Posterior vena cava (tissue), 2 donors: ENCODE data around the gene NKX2-3. TPM values are rescaled to one million over a fixed set of nuclear protein-coding genes. Genes with fewer than 3 reads are reported as not detected.

ENCODE experiments used
- DNase-seq: peaks from one replicate; pipeline ENCODE4 v3.0.0-alpha.2; 2020; ENCODE audit warnings: low spot score
- intact Hi-C, 2 donors: fragments of 100-400 bp; cut with DNase I; formaldehyde crosslinking; loops; one replicate each; pipeline versions ENCODE4 v1.14.1 to v1.14.2; 2022 to 2023
- total RNA-seq, 2 donors: library from RNA; stranded (reverse); fragmentation: NEBNext Ultra II Directional; extraction: Animal tissue kit (Norgen Biotek cat#: 25700); gene quantifications; one replicate each; pipeline ENCODE4 v1.2.1, GENCODE V29; 2021
- donor health status: DM: yes; HTN: yes; CAD: no.
- donor health status: DM: yes; HTN: yes; CAD: no.

The NKX2-3 gene
- total RNA-seq, 2 donors from 2014 or later: not detected

DNA sequence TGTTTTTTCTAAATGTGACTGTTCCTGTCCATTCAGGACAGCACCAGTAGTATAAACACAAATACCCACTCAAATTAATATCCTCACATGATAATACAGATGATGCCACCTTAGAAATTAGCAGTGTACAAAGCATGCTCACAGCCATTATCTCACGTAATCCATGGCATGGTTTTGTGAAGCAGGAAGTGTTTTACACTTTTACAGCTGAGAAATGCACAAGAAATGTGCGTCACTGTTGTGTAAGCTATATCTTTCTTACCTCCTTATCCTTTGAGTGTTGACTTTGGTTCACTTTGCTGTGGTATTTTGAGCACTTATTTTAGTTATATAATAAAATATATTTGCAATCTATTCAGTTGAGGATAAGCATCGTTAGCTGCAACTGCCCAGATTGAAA is 31.6 kb downstream of the NKX2-3 start:
- intact Hi-C loops: no loop called here
- no peak for DNase-seq

DNA sequence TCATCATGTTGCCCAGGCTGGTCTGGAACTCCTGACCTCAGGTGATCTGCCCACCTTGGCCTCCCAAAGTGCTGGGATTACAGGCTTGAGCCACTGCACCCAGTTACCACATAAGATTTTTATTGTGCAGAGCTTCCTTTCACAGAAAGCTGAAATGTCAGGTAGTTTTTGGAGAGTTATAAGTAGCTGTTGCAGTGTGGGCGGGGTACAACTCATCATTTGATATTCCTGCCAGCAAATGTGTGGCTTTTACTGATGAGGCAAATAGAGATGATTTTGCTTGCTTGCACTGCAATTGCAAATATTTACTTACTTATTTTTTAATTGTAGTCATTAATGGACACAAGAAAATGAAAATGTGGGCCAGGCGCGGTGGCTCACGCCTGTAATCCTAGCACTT is 32.4 kb downstream of the NKX2-3 start:
- intact Hi-C loops: no loop called here
- DNase-seq: no peak

- intact Hi-C loops: no loop called here
- no peak for DNase-seq
Measured at GRCh38 chr10:99569253-99569939, 36.7 kb downstream of the NKX2-3 start.

GRCh38 chr10:99569961-99570360 is 37.2 kb downstream of the NKX2-3 start:
- no peak for DNase-seq
- intact Hi-C loops: no loop called here

DNA sequence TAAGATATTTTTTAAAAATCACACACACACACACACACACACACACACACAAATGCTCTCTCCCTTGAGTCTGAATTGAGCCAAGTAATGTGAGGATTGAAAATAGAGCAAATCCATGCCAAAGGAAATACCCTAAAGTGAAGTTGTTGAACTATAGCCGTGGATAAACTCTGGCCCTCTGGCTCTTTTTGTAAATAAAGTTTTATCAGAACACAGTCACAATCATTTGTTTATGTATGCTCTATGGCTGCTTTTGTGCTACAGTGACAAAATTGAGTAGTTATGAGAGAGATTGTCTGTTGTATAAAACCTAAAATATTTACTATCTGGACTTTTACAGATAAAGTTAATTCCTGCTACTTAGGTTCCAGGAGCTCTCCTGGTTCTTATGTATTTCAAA is 39.1 kb downstream of the NKX2-3 start:
- intact Hi-C loops: no loop called here

DNA sequence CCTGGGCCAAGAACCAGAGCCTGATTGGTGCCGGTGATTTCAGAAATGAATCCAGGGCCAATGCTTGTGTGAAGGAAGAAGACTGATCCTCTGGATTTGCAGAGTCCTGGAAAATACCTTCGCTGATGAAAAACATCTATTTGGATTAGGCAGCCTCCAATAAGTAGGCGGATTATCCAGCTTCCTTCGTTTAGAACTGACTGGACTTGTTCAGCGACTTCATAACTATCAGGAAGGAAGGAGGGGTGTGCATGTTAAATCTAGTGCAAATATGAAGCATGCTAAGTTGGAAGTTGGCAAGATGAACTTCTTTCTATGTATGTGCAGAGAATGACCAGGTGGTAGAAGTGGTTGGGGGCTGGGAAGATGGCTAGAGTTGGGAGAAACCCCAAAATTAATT is 41.0 kb downstream of the NKX2-3 start:
- no peak for DNase-seq
- intact Hi-C loops: no loop called here

More for the DNA sequence above, 39.1 kb downstream of the NKX2-3 start:
- no peak for DNase-seq

GRCh38 chr10:99579971-99580370 is 47.2 kb downstream of the NKX2-3 start:
- no peak for DNase-seq
- intact Hi-C loops: no loop called here

GRCh38 chr10:99582255-99582770 is 49.6 kb downstream of the NKX2-3 start:
- intact Hi-C loops: no loop called here
- DNase-seq: no peak

DNA sequence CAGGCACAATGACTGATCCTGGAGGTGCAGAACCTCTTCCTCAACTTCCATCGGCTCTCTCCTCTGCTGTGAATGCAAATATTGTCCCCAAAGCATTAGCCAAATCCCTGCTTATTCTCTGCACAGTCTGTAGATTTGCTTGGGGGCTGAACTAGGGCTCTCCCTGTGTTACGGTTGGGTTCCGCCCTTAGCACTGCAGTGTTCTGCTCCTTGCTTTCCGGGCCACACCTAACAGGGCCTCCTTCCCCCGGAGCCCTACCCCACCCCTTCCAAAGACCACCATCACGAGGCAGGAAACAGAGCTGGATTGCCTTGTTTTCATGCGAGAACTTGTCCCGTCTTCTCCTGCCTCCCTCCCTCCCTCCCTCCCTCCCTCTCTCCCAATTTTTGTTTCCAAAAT is 50.9 kb downstream of the NKX2-3 start:
- intact Hi-C loops: no loop called here

More for the DNA sequence above, 50.9 kb downstream of the NKX2-3 start:
- DNase-seq: no peak

Other genes with a start within 250 kb of the NKX2-3 start
- under 1 TPM; 0.19 to 0.24 TPM for gene CNNM1, start 203.6 kb upstream of the NKX2-3 start, total RNA-seq
- 10 to 100 TPM; 13.2 to 13.4 TPM for gene GOT1, start 102.3 kb upstream of the NKX2-3 start, total RNA-seq
- 10 to 100 TPM; 42.2 to 44.3 TPM for gene SLC25A28, start 87.5 kb downstream of the NKX2-3 start, total RNA-seq
- 10 to 100 TPM in 1 of 2 donors, 1 to 10 TPM in 1; 8.5 to 10.1 TPM for gene ENTPD7, start 126.6 kb downstream of the NKX2-3 start, total RNA-seq
- 10 to 100 TPM; 17.6 to 24.3 TPM for gene COX15, start 199.2 kb downstream of the NKX2-3 start, total RNA-seq
- gene CUTC, start 199.3 kb downstream of the NKX2-3 start, total RNA-seq: 10 to 100 TPM; 22.6 to 25.7 TPM
- gene ABCC2, start 249.7 kb downstream of the NKX2-3 start, total RNA-seq: 1 to 10 TPM; 2.1 to 3.3 TPM